Superior temporal gyrus (tissue), 1 donor: Measurements from ENCODE around the gene SH3BP4.
"Not testable (repeated sequence)": the region's sequence is repeated elsewhere in the genome, so short reads cannot be mapped to it uniquely, and the experiment has no call there.

ENCODE experiments used
- DNase-seq: peaks from one replicate; pipeline ENCODE4 v3.0.0-alpha.2; 2016; ENCODE audit errors: extremely low spot score

Gene SH3BP4

DNA sequence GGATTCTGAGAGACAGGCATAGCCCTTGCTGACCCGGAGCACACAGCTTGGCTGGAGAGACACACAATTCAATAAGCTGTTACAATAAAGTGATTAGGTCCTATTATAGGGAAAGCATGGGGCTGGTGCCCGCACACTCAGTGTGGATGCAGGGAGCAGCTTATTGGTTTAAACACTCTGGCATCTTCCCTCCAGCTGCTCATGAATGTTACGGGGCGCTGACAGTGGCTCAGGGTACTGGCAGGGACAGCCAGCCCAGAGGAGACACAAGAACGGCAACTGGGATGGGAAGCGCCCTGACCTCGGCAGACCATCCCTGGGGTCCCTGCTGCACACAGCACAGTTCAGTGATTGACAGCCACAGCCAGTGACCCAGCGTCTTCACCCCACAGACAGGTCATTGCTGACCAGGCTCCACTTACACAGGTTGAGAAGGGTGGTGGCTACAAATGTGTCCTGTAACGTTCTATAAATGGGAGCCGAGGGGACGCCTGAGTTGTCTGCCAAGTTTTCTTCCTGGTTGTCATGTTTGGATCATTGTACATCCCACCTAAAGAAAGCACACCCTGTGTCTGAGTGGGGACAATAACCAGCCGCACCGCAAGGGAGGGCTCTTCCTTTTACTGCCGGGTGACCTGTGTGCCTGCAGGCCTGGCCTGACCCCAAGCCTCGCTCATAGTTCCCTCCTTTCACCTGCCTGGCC lies 60.3 kb downstream of the SH3BP4 start:
- no peak for DNase-seq

DNA sequence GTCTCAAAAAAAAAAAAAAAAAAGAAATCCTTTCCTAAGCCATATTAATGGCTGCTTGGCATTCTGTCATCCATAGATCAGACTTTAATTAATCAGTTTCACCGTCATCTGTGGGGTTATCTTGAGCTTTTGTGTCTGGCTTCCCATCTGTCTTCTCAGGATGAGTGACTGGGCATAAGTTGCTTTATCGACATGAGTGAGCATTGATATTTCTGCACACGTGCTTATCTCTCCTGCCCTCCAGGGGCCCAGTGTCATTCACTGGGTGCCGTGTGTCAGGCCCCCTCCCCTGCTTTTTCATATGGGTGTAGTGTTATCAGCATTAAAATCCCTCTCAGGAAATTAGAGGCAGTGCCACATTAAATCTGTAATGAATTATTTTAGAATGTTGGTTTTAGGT lies 65.6 kb downstream of the SH3BP4 start:
- no peak for DNase-seq

DNA sequence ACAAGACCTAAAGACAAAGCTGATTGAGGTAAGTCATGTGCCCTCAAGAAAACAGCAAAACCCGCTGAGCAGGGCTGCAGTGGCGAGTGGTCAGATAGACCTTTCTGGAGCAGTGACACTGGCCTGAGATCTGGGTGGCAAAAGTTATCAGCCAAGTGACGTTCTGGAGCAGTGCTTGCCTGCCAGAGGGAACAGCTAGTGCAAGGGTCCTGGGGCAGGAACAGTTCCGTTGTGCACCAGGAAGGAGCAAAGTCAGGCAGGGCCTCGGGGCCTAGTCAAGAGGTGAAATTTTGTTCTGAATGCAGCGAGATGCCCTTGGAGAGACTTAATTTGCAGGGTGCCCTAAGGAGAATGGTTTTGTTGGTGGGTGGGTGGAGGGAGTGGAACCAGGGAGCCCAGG lies 67.0 kb downstream of the SH3BP4 start:
- DNase-seq: no peak

DNA sequence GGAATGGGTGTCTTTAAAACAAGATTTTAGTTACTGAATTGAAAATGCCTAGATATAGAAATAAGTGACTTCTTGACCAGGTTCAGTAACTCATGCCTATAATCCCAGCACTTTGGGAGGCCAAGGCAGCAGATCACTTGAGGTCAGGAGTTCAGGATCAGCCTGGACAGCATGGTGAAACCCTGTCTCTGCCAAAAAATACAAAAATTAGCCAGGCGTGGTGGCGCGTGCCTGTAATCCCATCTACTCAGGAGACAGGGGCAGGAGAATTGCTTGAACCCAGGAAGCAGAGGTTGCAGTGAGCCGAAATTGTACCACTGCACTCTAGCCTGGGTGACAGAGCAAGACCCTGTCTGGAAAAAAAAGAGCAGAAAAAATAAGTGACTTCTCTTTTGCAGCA lies 68.3 kb downstream of the SH3BP4 start:
- DNase-seq: not testable (repeated sequence)

DNA sequence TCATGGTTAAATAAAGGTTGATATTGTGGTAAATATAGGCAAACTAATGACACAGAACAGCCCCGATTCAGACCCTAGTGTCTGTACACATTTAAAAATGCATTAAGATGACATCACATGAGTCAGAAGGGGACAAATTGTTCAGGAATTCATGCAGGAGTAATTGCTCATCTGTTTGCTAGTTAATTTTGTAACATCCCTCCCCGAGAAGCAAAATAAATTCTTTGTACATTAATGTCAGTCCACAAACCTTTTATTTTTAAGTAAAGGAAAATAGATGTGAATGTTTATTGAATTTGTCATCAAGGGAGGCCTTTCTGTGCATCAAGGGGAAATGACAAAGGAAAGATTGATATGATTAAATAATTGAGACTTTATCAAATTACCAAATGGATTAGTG lies 69.9 kb downstream of the SH3BP4 start:
- DNase-seq: no peak

DNA sequence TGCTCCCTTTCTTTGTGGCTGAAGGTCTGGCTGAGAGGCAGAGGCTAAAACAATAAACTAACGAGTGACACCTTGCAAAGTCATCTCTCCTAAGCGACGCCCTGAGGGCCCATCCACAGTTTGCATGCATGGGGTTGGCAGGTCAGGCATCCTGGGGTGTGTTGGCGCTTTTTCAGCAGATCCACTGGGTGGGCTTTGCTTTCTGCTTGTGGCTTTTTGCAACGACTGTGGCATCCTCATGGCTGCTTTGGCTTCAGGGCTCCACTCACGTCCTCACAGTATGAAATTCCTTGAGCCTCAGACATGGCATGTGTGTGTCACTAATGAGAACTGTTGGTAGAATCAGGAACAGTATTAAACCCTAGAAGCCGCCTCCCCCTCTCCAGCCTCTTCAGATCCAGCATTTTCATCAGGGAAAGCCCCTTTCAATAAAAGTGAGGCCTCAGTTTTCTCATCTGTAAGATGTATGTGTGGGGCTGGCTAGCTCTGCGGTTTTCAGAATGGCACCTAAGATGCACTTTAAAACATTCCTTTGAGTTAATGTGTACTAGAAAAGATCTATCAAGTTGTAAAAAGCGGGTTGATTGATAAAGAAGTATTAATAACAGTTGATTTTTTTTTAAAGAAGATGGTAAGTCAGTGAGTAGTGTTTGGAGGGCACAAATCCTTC lies 72.5 kb downstream of the SH3BP4 start:
- no peak for DNase-seq

DNA sequence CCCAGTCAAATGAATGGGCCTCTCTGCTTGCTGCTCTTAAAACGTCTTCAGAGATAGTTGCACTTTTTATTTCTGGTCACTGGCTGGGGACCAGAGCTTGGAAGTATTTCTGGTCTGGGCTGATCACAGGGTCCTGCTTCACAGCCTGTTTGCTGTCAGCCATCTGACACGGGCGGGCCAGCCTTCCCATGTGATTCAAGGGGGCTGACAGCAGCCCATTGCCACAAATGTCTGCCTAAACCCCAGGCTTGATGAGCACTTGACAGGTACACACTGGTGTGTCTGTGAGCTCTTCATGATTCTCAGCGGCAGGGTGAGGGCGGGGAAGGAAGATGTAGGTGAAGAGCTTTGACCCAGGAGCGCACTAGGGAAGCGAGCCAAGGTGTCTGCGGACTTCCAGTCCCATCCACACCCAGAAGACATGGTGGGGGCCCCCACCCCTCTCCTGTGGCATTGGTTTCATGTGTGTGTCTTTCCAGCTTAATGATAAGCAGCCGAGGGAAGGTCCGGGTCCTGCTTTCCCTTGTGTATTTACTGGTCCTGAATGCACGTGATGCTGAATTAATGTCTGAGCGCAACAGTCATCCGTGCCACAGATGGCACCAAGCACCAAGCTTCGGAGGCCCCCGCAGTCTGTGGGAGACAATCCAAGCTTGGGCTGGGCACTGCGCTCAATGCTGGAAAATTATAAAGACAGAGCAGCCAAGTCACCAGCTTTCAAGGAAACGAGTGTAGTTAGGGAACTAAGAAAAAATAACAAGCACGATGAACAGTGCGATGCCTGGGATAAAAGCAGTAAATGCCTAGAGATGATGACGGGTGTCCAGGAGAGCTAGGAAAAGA lies 73.3 kb downstream of the SH3BP4 start:
- DNase-seq: peak; percentile 71

DNA sequence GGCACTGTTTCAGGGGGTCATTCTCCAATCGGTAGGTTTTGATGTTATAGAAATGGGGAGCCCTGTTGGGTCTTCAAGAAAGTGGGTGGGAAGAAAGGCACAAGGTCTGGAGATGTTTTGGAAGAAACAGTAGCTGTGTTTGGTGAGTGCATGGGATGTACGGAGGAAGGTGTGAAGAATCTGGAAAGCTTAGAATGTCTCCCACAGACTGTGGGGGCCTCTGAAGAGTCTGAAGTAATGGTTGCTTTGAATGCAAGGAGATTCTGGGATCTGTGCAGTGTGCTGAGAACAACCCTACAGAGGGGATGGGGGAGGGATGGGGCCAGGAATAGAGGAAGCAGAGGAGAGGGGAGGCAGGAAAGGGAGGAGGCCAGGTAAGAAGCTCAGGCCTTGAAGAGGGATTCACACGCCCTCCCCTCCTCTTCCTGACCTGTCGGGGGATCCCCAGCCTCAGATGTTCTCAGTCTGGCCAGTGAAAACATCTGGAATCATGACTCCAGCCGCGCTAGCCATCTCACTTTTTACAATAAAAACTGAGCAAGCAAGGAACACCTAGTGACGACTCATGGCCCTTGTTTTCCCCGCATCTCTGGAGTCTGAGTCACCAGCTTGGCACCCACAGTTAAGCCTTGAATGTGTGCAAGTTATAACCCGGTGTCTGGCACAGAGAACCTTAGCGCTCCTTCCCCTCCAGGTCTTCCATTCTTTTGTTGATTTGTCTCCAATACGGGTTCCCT lies 74.2 kb downstream of the SH3BP4 start:
- no peak for DNase-seq

DNA sequence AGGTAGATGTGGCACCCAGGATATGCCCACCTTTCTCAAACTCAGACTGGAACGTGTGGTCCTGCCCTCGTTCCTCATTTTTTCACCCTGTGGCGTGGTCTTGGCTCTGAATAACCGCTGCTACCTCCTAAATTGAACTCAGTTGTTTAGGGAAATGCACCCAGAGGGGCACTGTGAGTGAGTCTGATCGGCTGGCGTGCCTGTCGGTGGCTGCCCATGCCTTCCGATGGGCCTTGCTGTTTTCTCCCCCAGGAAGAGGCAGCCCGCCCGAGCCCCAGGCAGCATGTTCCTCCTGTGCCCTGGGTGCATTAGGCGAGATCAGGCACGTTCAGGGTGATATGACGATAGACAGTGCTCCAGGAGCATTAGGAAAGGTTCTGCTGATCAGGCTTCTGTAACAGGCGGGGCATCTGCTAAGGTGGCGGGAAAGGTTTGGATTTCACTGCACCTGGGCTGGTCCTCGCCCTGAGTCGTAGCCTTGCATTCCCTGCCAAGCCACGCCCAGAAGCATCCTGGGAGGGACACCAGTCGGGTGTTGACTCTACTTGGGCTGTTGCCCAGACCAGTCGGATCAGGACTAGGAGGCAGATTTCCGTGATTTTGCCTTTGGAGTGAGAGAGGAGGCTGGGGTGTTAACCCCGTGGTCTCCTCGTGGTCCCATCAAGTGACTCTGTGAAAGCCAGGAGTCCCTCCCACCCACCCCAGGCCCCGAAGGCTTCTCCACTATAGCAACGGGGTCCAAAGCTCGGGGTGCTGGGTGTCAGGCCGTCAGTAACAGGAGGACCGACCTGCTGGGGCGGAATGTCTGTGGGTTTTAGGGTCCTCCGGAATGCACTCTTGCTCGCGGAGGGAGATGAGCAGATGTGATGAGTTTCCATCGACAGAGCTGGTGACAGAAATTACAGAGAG lies 75.1 kb downstream of the SH3BP4 start:
- DNase-seq: no peak

DNA sequence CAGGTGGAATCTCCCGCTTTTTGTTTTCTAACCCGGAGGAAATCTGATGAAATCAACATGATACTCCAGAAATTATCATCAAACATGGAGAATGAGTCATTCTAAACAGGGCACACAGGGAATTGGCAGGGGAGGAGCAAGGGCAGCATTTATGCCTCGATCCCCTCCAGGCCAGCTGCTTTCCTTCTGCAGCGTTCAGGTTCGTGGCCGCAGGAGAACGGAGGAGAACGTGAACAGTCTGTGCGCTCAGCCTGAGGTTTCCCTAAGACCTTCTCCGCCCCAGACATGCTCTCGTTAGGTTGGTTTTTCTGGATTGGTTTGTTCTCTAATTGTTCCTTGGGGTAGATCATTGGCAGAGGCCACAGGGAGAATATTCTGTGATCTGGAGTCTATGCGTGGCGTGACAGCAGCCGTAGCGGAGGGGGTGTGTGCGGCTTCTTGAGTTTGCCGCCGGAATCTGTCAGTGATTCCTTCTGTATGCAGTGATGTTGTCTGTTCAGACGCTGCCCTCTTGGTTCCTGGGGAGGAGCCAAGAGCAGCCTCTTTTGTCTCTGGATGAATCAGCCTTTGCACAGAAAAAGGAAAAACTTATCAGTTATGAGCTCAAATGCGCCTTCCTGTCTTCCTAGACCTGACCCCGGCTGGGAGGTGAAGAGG lies 75.9 kb downstream of the SH3BP4 start:
- DNase-seq: no peak

DNA sequence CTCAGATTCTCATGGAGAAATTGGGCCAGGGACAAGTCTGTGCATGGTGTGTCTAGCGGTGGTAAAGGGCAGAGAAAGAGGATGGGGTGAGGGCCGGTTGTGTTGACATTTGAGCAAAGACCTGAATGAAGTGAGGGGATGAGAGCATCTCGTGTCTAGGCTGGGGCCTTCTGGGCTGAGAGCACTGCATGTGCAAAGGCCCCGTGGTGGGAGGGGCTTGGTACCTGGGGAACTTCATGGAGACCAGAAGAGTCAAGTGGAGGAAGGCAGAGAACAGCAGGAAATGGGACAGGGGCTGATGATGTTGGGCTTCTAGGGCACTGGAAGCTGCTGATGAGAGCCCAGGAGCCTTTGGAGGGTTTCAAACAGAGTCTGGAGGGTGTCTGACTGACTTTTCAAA lies 76.8 kb downstream of the SH3BP4 start:
- DNase-seq: no peak

DNA sequence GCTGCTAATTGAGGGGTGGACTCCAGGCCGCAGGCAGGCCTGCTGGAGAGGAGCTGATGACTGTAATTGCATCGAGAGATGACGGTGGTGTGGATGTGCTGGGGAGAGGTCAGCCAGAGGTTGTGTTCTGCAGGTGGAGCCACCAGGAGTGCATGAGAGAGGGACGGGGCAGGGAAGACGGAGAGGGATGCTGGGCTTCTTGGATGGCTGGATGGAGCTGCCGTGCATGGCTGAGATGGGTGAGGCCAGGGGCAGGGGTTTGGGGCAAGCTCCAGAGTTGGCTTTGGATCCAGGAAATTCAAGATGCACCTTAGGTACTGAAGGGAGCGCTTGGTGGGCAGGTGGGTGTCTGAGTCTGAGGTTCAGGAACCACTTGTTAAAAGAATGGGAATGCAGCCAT lies 77.2 kb downstream of the SH3BP4 start:
- DNase-seq: no peak

DNA sequence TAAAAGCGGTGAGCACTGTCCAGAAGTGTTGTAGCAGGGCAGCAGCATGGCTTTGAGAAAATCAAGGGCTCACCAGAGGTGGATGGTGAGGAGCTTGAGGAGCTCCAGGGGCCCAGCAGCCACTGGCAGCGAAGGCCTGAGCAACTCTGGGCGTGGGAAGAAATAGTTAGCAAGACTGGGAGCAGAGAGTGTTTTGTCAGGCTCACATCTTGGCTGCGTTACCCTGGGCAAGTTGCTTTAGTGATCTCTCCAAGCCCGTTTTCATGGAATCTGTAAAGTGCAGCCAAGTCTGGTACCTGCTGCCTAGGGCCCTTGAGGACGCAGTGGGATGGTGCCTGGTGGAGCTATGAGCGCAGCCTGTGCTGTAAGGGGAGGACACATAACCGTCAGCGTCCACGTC lies 78.3 kb downstream of the SH3BP4 start:
- no peak for DNase-seq

DNA sequence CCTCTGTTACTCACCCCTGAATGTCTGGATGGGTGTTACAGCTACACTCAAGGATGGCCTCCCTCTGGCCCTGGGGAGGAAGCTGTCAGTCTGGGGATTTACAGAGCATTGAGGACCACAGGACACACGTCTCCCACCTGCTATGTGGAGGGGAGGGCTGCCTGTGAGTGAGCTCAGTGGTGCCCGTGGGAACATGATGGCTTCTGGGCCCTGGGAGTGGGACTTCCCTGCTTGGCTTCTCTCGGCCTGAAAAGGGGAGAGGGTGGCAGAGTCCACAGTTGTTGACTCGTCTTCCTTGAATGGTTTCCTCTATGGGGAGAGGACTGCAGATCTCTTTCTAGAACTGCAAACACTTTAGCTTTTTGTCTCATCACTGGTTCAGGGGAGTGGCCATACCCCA lies 79.1 kb downstream of the SH3BP4 start:
- DNase-seq: no peak

DNA sequence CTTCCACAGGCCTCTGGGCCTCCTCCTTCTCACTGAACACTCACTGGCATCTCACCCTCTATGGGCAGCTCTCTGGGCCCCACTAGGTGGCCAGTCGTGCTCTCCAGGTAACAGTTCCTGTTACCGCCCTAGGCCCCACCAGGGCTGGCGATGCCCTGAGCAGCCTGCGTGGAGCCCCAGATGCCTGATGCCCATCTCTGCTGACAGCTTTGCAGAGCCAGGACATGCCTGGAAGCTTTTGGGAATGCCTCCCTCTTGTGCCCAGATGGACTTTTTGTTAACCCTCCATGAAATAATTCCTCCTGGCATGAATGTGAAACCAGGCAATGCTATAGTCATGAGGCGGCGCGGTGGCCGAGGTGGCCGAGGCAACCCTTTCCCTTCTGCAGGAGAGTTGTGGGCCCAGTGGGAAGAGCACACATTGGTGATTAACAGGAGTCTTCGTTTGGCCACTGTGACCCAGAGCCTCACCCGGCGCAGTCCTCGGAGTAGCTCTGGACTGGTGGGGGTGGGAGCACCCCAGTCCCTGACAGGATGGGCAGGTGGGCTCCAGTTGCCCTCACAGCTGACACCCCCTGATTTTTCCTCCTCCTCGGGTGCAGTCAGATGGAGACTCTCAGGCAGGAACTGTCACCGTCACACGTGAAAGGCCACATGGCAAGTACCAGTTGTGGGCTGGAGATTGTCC lies 80.0 kb downstream of the SH3BP4 start:
- DNase-seq: no peak

DNA sequence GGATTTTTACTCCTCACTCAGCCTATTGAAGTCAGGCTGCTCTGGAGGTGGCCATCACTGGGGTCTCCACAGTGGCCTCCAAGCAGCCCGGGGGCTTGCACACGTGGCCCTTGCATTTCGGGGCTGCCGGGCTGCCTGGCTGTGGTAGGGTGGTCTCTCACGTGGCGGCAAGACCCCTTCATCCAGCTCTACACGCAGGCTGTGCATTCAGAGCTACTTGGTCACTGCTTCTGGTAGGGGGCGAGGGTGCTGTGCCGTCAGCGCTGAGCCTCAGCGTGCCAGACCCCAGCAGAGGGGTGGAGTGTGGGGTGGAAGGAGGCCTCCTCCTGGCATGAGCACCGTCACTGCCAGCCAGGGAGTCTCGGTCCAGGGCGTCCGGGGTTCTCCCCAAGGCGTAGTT lies 80.6 kb downstream of the SH3BP4 start:
- no peak for DNase-seq

DNA sequence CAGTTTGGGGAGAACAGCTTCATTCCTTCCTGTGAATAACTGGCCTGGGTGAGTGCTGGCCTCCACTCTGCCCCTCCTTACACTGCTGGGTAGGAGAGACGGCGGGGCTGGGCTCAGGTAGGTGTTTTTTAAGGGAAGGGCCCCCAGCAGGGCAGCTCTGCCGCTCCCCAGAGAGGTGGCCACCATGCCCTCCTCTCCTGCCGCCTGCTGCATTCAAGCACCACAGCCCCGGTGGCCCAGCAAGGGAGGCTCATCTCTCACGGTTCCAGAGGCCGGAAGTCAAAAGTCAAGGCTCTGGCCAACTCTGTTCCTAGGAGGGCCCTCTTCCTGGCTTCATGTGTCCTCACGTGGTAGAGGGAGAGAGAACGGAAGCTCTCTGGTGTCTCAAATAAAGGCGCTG lies 81.1 kb downstream of the SH3BP4 start:
- no peak for DNase-seq

DNA sequence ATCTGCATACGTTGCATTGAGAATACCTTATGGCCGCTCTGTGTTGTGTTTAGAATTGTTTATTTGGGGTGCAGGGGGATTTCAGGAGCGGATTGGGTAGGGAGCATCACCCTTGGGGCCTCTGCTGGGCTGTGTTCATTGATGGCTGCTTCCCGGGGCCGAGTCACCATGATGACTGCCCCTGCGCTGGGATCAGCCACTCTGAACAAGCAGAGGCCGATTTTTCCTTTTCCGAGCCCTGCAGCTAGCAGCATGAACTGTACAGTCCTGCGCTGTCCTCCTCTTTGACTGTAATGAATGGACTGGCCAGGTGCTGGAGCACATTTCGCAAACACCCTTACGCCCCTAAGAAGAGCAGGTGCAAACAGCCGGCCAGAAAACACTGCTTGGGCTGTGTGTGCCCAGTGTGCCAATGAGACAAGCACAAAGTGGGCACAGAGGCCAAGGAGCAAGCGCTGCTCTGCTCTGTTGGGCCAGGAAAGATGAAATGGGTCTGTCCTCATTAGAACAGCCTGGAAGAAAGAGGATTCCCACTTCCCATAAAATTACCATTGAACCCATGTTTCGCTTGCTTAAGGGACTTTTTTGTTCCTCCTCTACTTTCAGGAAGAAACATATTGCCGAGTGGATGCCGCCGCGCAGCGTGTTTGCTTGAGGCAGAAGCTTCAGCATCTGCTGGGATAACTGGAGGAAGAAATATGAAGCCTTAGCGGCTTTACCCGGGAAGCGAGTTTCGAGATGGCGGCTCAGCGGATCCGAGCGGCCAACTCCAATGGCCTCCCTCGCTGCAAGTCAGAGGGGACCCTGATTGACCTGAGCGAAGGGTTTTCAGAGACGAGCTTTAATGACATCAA lies 82.7 kb downstream of the SH3BP4 start:
- peak; percentile 11 for DNase-seq

DNA sequence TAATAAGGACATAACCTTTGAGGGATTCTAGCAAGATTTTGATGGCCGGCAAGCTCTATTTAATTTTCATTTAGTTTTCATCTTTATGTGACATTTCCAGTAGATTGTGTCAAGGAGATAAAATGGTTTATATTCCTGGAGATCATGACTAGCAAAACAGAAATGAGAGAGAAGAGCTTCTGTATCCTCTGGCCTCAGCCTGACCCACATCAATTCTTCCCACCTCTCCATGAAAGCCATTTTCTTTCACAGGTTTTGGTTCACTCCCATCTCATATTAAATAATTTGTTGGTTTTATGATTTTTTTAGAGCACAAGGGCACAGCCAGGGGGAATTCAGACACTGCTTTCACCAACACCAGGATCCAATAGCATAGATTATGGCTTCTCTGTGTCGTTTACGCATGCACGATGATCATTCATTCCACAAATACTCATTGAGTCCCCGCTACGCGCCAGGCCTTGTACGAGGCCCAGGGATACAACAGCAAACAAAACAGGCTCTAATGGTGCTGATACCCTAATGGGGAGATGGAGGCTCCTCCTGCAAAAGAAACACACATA lies 85.9 kb downstream of the SH3BP4 start:
- DNase-seq: no peak
